ENCODE data around the gene CNTLN. TPM values are rescaled to one million over a fixed set of nuclear protein-coding genes. Genes with fewer than 3 reads are reported as not detected.
A peak's percentile ranks its signal among the peaks of the same experiment; 100 is the strongest.

The CNTLN gene
- 6.3 and 9.0 TPM in 2 replicates for total RNA-seq (2014; rRNA removed; shearing (Covaris generic))

- DNase-seq, result peak; percentile 95
- Histone ChIP-seq H3K4me3 (ENCODE audit: insufficient read depth, low read depth, low read length) (peak within 1 kb of the TSS; percentile 60), H3K36me3 (replicated peaks; ENCODE audit: control insufficient read depth, insufficient read depth, low read length) (no peaks in the 10 kb centered on the region), H3K27me3 (ENCODE audit: control insufficient read depth, insufficient read depth, low read length) (peaks cover 4% of the 10 kb centered on the region)
Observed at GRCh38 chr9:17134396-17135294, at the start of gene CNTLN. TSS of gene CNTLN (plus strand) at chr9:17135040. CDS start at chr9:17135066, 26 bp downstream.

- Histone ChIP-seq H3K27me3 (ENCODE audit: control insufficient read depth, insufficient read depth, low read length) (no peaks in the 10 kb centered on the region), H3K36me3 (replicated peaks; ENCODE audit: control insufficient read depth, insufficient read depth, low read length) (no peaks in the 10 kb centered on the region), H3K4me3 (ENCODE audit: insufficient read depth, low read depth, low read length) (no peak overlapping the region)
- DNase-seq, result no peak
Observed at GRCh38 chr9:17088566-17088965, 46.3 kb upstream of the CNTLN start.

- Histone ChIP-seq H3K27me3 (ENCODE audit: control insufficient read depth, insufficient read depth, low read length) (no peaks in the 10 kb centered on the region), H3K4me3 (ENCODE audit: insufficient read depth, low read depth, low read length) (no peak overlapping the region), H3K36me3 (replicated peaks; ENCODE audit: control insufficient read depth, insufficient read depth, low read length) (no peaks in the 10 kb centered on the region)
- no peak for DNase-seq
Observed at GRCh38 chr9:17090041-17090440, 44.8 kb upstream of the CNTLN start.

- Histone ChIP-seq H3K27me3 (ENCODE audit: control insufficient read depth, insufficient read depth, low read length) (no peaks in the 10 kb centered on the region), H3K36me3 (replicated peaks; ENCODE audit: control insufficient read depth, insufficient read depth, low read length) (no peaks in the 10 kb centered on the region)
- DNase-seq, result no peak
Observed at GRCh38 chr9:17116400-17116837, 18.4 kb upstream of the CNTLN start.

GRCh38 chr9:17117372-17117771, 17.5 kb upstream of the CNTLN start:
- no peaks in the 10 kb centered on the region for H3K27me3 ChIP-seq (ENCODE audit: control insufficient read depth, insufficient read depth, low read length)
- H3K36me3 ChIP-seq (replicated peaks; ENCODE audit: control insufficient read depth, insufficient read depth, low read length), result no peaks in the 10 kb centered on the region
- no peak for DNase-seq
- no peak overlapping the region for H3K4me3 ChIP-seq (ENCODE audit: insufficient read depth, low read depth, low read length)

More at GRCh38 chr9:17116400-17116837, 18.4 kb upstream of the CNTLN start:
- H3K4me3 ChIP-seq (ENCODE audit: insufficient read depth, low read depth, low read length), result no peak overlapping the region

GRCh38 chr9:17120203-17120602, 14.6 kb upstream of the CNTLN start:
- no peaks in the 10 kb centered on the region for H3K27me3 ChIP-seq (ENCODE audit: control insufficient read depth, insufficient read depth, low read length)
- no peak overlapping the region for H3K4me3 ChIP-seq (ENCODE audit: insufficient read depth, low read depth, low read length)
- no peak for DNase-seq
- H3K36me3 ChIP-seq (replicated peaks; ENCODE audit: control insufficient read depth, insufficient read depth, low read length), result no peaks in the 10 kb centered on the region

- Histone ChIP-seq H3K4me3 (ENCODE audit: insufficient read depth, low read depth, low read length) (no peak overlapping the region), H3K27me3 (ENCODE audit: control insufficient read depth, insufficient read depth, low read length) (no peaks in the 10 kb centered on the region), H3K36me3 (replicated peaks; ENCODE audit: control insufficient read depth, insufficient read depth, low read length) (no peaks in the 10 kb centered on the region)
- peak; percentile 20 for DNase-seq
Observed at GRCh38 chr9:17121264-17121663, 13.6 kb upstream of the CNTLN start.

- Histone ChIP-seq H3K4me3 (ENCODE audit: insufficient read depth, low read depth, low read length) (no peak overlapping the region), H3K27me3 (ENCODE audit: control insufficient read depth, insufficient read depth, low read length) (peaks cover 4% of the 10 kb centered on the region), H3K36me3 (replicated peaks; ENCODE audit: control insufficient read depth, insufficient read depth, low read length) (no peaks in the 10 kb centered on the region)
- DNase-seq, result no peak
Observed at GRCh38 chr9:17130291-17130690, 4.5 kb upstream of the CNTLN start.

- DNase-seq, result no peak
- Histone ChIP-seq H3K27me3 (ENCODE audit: control insufficient read depth, insufficient read depth, low read length) (peaks cover 4% of the 10 kb centered on the region), H3K36me3 (replicated peaks; ENCODE audit: control insufficient read depth, insufficient read depth, low read length) (no peaks in the 10 kb centered on the region), H3K4me3 (ENCODE audit: insufficient read depth, low read depth, low read length) (no peak overlapping the region)
Observed at GRCh38 chr9:17130725-17131124, 4.1 kb upstream of the CNTLN start.

- peaks cover 4% of the 10 kb centered on the region for H3K27me3 ChIP-seq (ENCODE audit: control insufficient read depth, insufficient read depth, low read length)
- H3K4me3 ChIP-seq (ENCODE audit: insufficient read depth, low read depth, low read length), result no peak overlapping the region
- no peak for DNase-seq
- no peaks in the 10 kb centered on the region for H3K36me3 ChIP-seq (replicated peaks; ENCODE audit: control insufficient read depth, insufficient read depth, low read length)
Observed at GRCh38 chr9:17131494-17131893, 3.3 kb upstream of the CNTLN start.

- H3K27me3 ChIP-seq (ENCODE audit: control insufficient read depth, insufficient read depth, low read length), result peaks cover 4% of the 10 kb centered on the region
- peak; percentile 77 for DNase-seq
- H3K4me3 ChIP-seq (ENCODE audit: insufficient read depth, low read depth, low read length), result peak overlapping the region; percentile 60
- H3K36me3 ChIP-seq (replicated peaks; ENCODE audit: control insufficient read depth, insufficient read depth, low read length), result no peaks in the 10 kb centered on the region
Observed at GRCh38 chr9:17135295-17136160, 688 bp downstream of the CNTLN start.

GRCh38 chr9:17137566-17137965, 2.7 kb downstream of the CNTLN start:
- Histone ChIP-seq H3K36me3 (replicated peaks; ENCODE audit: control insufficient read depth, insufficient read depth, low read length) (no peaks in the 10 kb centered on the region), H3K4me3 (ENCODE audit: insufficient read depth, low read depth, low read length) (no peak overlapping the region), H3K27me3 (ENCODE audit: control insufficient read depth, insufficient read depth, low read length) (peaks cover 4% of the 10 kb centered on the region)
- DNase-seq, result no peak

GRCh38 chr9:17138503-17138902, 3.7 kb downstream of the CNTLN start:
- Histone ChIP-seq H3K4me3 (ENCODE audit: insufficient read depth, low read depth, low read length) (no peak overlapping the region), H3K36me3 (replicated peaks; ENCODE audit: control insufficient read depth, insufficient read depth, low read length) (no peaks in the 10 kb centered on the region), H3K27me3 (ENCODE audit: control insufficient read depth, insufficient read depth, low read length) (peaks cover 4% of the 10 kb centered on the region)
- DNase-seq, result no peak

- Histone ChIP-seq H3K27me3 (ENCODE audit: control insufficient read depth, insufficient read depth, low read length) (no peaks in the 10 kb centered on the region), H3K4me3 (ENCODE audit: insufficient read depth, low read depth, low read length) (no peak overlapping the region), H3K36me3 (replicated peaks; ENCODE audit: control insufficient read depth, insufficient read depth, low read length) (no peaks in the 10 kb centered on the region)
- DNase-seq, result no peak
Observed at GRCh38 chr9:17140418-17140817, 5.6 kb downstream of the CNTLN start.

GRCh38 chr9:17148324-17148723, 13.5 kb downstream of the CNTLN start:
- Histone ChIP-seq H3K36me3 (replicated peaks; ENCODE audit: control insufficient read depth, insufficient read depth, low read length) (no peaks in the 10 kb centered on the region), H3K4me3 (ENCODE audit: insufficient read depth, low read depth, low read length) (no peak overlapping the region), H3K27me3 (ENCODE audit: control insufficient read depth, insufficient read depth, low read length) (no peaks in the 10 kb centered on the region)
- DNase-seq, result no peak

All from H7 (cell line).